ENCODE measurements around the gene FBP1.

Gene FBP1
- 1.6 to 2.4 reads per million in 2 donors for total RNA-seq

DNA sequence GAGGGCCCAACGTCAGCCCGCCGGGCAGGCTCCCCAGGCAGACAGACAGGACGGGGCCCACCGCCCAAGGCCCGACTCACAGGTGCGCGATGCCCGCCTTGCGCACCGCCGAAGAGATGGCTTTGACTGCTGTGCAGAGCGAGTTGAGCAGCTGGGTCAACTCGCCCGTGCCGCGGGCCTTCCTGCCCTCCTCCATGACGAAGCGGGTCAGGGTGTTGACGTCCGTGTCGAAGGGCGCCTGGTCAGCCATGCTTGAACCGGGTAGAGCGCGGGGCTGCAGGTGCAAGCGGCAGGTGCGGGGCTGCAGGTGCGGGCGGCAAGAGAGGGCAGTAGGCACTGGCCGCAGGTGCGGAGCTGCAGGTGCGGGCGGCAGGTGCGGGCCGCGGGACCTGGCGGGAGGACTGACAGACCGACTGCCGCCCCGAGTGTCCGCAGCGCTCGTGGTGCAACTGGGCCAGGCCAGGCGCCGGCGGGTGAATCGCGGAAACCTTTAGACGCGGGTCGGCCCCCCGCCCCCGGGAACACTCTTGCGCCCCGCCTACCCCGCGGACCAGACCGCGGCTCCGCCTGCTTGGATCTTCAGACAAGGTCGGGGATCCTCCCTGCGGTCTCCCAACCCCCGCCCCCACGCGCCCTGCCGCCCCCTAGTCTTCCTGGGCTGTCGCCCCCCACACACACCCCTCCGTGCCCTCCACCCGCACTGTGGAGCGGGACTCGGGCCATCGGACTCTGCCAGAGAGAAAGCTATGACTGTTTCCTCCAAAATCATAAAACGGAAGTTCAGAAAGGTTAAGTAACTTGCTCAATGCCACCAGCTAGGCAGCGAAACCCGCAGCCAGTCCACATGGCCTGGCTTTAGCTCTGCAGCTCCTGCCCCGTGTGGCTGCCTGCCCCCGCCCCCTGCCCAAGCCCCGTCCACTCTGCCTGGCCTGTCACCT, at the start of gene FBP1:
Gene FBP1, minus strand, starts transcription at position 458 of the 938 bp plus-strand sequence. Its CDS starts 208 bp downstream, at position 250.
- peak; percentile 24 for DNase-seq

GRCh38 chr9:94687451-94687850, 48.1 kb upstream of the FBP1 start:
- DNase-seq: no peak

- DNase-seq: no peak
Measured at GRCh38 chr9:94685359-94685758, 46.0 kb upstream of the FBP1 start.

DNA sequence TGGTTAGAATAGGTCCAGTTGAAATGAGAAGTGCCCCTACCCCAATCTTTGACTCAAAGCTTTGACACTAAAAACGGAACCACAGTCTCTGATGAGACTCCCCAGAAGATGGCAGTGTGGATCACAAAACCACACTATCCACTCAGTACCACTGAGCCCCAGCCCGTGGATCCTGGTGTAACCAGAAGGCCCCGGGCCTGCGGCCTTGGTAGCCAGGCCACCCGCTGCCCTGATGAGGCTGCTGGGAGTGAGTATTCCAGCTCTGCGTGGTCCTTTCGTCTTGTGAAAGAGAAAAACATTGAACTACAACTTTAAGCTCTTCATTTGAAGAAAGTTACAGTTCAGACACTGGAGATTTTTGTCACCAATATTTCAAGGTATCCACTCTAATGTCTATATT, 42.2 kb upstream of the FBP1 start:
- peak; percentile 39 for DNase-seq

DNA sequence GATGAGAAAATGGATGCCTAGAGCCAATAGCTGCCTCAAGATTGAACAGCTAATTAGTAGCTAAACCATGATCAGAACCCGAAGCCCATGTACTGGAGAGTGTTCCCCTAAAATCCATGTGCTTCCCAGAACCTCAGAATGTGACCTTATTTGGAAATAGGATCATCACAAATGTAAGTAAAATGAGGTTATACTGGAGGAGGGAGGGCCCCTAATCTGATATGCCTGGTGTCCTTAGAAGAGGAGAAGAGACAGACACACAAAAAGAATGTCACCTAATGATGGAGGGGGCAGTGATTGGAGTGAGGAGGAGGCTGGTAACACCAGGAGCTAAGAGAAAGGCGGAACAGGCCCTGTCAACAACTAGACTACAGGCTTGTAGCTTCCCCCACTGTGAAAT, 41.3 kb upstream of the FBP1 start:
- DNase-seq: no peak

DNA sequence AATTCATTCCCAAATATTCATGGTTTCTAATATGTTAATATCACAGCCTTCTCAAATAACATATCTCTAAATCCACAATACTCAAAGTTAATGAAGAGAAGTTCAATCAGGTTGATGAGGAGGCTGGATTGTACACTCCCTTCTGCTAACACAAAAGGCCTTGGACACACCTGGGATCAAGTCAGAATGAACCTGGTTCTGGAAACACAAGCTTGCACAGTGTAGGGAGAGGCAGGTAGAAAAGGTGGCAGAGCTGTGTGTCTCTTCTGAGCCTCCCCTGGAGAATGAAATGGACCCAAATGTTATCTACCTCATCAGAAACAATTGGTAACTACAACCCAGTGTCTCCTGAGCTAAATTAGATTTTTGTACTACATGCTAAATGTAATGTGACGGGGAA, 40.7 kb upstream of the FBP1 start:
- no peak for DNase-seq

GRCh38 chr9:94679587-94679986, 40.3 kb upstream of the FBP1 start:
- no peak for DNase-seq

DNA sequence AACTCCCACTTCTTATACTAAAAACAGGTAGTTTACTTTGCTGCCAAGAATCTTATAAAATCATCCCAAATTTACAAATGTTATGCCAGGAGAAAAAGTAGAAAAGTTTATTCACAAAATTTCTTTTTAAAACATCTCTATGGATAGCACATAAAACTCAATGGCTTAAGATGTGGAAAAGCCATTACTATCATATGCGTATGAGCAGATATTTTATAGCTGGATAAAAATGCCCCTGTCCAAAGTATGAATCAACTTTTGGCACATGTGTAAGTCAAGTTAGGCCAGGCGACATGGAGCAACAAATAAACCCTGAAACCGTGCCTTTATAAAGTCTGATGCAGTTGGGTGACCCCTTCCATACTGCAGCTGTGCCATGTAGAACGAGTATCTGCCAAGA, 38.6 kb upstream of the FBP1 start:
- no peak for DNase-seq

DNA sequence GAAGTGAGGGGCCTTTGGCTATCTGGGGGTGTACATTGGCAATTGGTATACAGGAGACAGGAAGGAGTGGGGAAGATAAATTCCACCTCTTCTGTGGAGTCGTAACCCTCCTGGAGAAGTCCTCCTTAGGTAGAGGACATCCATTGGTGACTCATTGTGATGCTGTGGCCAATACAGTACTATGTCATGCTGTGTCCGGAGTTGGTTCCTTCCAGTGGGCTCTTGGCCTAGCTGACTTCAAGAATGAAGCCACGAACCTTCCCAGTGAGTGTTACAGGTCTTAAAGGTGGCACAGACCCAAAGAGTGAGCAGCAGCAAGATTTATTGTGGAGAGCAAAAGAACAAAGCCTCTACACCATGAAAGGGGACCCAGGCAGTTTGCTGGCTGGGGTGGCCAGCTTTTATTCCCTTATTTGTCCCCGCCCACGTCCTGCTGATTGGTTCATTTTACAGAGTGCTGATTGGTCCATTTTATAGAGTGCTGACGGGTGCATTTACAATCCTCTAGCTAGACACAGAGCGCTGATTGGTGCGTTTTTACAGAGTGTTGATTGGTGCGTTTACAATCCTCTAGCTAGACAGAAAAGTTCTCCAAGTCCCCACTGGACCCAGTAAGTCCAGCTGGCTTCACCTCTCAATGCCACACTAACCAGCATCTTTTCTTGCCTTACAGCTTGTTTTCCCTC, 37.3 kb upstream of the FBP1 start:
- DNase-seq: no peak

GRCh38 chr9:94675008-94675881, 35.9 kb upstream of the FBP1 start:
- DNase-seq: no peak

DNA sequence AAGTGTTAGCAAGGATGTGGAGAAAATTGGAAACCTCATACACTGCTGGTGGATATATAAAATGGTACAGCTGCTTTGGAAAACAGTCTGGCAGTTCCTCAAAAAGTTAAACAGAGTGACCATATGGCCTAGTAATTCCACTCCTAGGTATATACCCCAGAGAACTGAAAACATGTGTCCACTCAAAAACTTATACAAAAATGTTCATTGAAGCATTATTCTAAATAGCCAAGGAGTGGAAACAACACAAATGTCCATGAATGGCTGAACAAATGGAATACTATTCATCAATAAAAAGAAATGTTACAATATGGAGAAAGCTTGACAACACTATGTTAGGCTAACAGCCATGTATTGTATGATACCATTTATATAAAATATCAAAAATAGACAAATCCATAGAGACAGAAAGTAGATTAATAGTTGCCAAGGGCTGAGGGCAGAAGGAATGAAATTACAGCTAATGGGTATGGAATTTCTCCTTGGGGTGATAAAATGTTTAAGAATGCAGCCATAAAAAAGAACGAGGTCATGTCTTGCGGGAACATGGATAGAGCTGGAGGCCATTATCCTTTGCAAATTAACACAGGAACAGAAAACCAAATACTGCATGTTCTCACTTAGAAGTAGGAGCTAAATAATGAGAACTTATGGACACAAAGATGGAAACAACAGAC, 33.6 kb upstream of the FBP1 start:
- DNase-seq: no peak

GRCh38 chr9:94668928-94669729, 29.8 kb upstream of the FBP1 start:
- DNase-seq: peak; percentile 15

DNA sequence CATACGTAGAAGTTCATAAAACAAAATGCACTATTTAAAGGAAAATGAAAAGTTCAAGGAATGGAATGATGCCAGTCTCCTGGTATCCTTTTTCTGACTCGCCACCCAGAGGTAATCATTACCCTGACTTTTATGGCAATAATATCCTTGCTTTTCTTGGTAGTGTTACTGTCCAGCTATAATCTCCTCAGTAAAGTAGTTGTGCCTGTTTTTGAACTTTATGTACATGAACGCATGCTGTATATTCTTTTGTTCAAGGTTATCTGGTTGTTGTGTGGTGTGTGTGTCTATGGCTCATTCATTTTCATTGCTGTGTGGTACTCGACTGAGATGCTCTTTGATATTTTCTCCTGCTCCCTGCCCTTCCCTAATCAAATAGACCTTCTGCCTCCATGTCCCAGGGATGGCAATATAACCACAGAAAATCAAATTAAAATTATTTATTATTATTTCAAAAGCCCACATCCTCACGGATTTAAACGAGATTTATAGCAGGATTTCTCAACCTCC, 29.2 kb upstream of the FBP1 start:
- DNase-seq: no peak

DNA sequence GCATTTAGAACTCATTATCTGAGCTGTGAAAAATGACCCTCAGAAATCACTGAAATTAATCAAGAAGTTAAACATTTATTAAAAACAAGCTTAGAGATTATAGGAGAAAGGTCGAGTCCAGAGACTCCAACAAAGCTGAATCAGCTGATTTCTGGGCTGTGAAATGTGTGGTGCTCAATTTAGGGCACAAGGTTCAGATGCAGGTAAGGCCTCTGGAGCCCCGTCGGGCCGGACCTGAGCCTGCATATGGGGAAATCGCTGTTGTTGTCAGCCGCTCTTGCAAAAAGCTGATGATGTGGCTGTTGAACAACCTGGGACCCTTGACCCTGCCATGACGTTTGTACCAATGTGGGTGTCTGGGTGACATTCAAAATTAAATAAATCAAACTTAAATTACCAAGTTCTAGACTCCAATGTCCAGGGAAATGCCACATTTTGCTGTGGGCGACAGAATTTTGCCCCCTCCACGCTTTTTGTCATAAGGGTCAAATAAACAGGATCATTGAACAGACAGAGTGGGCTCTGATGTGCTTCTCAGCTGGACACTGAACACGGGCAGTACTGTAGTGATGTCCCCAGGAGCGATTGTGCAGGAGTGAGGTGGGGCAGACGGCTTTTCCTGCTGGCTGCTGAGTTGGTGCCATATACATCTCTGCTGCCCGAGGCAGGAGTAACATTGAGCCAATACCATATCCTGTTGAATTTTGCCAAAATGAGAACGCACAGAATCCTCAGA, 27.2 kb upstream of the FBP1 start:
- DNase-seq: no peak

DNA sequence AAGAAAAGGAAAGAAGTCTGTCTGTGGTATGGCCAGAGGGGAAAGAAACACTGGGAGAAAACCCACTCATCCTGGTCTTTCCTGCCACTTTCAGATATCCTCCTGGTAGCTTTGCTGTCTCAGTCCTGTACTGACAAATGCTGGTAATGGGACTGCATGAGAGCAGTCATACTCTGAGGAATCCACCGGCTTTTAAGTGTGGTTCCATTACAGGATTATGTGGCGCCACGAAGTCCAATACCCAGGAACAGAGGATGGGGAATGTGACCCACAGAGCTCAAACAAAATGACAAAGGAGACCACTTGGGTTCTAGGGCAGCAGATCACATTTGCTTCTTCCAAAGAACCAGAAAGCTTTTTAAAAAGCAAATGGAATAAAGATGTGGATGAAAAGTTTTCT, 26.3 kb upstream of the FBP1 start:
- no peak for DNase-seq

DNA sequence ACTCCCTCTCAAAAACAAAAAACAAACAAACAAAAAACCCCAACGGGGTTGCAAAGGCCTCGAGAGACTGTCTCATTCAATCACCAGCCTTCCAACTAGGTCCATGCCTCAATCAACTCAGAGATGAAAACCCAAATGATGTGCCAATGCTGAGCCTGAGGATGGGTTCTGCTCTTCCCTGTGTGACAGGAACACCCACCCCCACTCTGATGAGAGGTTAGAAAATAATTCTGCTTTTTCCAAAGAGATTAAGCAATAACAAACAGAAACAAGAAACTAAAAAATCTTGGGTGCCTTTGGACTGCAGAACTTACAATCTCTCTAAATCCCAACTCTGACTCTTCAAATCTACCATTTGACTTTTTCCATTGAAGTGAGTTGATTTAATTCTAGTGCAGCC, 25.5 kb upstream of the FBP1 start:
- DNase-seq: no peak

- DNase-seq: no peak
Measured at GRCh38 chr9:94663640-94664039, 24.3 kb upstream of the FBP1 start.

DNA sequence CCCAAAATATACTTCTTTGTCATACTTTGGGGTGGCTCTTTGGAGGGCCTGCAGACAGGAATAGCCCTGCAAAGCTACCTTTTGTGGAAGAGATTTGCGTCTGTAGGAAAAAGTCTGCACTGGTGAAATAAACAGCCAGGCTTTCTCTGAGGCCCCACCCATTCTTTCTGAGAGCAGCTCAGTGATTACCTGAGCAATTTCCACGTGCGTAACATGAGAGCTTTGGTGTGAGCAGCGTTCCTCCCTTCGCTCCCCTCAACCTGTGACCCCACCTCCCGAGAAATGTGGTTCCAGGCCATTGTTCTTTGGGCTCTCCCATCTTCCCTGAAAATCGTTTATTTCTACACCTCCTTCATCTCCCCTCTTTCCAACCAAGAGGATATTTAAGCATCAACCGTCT, 23.8 kb upstream of the FBP1 start:
- no peak for DNase-seq

DNA sequence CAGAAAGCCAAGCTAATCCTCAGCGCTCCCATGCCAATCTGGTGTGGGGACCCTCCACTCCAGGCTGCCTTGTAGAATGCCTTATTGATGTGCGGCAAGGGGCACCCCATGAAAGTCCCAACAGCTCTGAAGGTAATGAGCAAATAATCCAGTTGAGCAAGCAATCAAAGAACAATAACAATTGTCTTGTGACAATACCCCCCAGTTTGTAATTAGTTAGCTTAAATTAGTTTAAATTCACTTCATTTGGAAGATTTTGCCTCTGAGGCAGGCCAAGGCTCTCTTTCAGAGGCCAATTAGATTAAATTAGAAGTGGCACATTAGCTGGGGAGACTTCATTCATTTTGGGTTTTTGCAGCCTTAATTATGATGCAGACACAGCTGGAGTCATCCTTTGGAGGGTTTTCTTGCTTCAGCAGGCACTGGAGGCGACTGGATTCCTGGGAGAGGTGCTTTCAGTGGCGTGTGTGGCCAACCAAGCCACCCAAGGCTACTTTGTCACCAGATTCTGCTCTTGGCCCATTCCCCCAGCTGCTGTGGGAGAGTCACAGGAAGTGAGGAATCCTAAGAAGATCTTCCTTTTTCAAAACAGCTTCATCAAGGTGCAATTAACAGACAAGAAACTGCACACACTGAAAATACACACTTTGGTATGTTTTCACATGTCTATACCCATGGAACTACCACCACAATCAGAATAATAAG, 17.9 kb upstream of the FBP1 start:
- DNase-seq: no peak

DNA sequence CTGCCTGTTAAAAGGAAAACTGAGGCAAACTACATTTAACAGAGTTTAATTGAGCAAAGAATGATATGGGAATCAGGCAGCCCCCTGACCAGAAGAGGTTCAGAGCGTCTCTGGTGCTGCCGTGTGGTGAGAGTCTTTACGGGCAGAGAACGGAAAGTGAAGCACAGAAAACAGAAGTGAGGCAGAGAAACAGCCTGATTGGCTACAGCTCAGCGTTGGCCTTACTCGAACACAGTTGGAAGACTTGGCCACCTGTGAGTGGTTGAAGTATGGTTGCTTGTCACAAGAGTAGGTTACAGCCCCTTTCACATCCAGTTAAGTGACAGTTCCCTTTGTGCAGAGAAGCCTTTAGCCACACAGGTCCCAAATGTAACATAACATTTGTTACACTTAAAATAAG, 16.9 kb upstream of the FBP1 start:
- DNase-seq: no peak

All from T-helper 9 cell (primary cell).